Measurements from ENCODE around the gene FAM174C.

- TF ChIP-seq ZNF223 (tag by site-specific recombination; IDR thresholded peaks at IDR 0.05) (no peak), ZNF146 (tag by site-specific recombination; IDR thresholded peaks at IDR 0.05) (no peak), ZNF239 (tag by site-specific recombination; IDR thresholded peaks at IDR 0.05) (no peak)
Measured at GRCh38 chr19:1255186-1256161, 19.9 kb upstream of the FAM174C start.
